DND-41 (cell line): Measurements from ENCODE around the gene VPS37D.

Experiments
- CTCF ChIP-seq: IDR thresholded peaks from 2 replicates; pipeline ENCODE4 v1.5.1; 2012; ENCODE audit warnings: borderline replicate concordance, low read length, moderate library complexity, mild to moderate bottlenecking; ENCODE audit not compliant: poor library complexity, severe bottlenecking; ENCODE audit errors: extremely low read depth
- EZH2 ChIP-seq: IDR thresholded peaks from 3 replicates; pipeline ENCODE4 v1.6.1; 2012; ENCODE audit warnings: borderline replicate concordance, low read depth, mild to moderate bottlenecking, moderate library complexity, low read length, inconsistent platforms; ENCODE audit not compliant: severe bottlenecking

- TF ChIP-seq CTCF: no peak
- TF ChIP-seq EZH2: no peak
Measured at GRCh38 chr7:73626814-73627213, 40.8 kb upstream of the VPS37D start.
